Smooth muscle cell (in vitro differentiated cells): ENCODE data around the gene CDCA7L. TPM values are rescaled to one million over a fixed set of nuclear protein-coding genes. Genes with fewer than 3 reads are reported as not detected.
A peak's percentile ranks its signal among the peaks of the same experiment; 100 is the strongest.

Experiments
- DNase-seq: peaks from one replicate; lab custom pipeline; 2025; ENCODE audit not compliant: unreplicated experiment; lab: John Stamatoyannopoulos, UW
- H2AFZ ChIP-seq: fragments of 200-600 bp; sonication (generic); 2 replicates; pipeline ENCODE4 v1.6.0; 2016; ENCODE audit warnings: antibody characterized with exemption, low read depth, mild to moderate bottlenecking
- H3F3A ChIP-seq: fragments of 200-600 bp; sonication (generic); 2 replicates; pipeline ENCODE4 v1.6.0; 2017; ENCODE audit warnings: antibody characterized with exemption, low read depth
- H3K27ac ChIP-seq: fragments of 200-600 bp; sonication (generic); 2 replicates; pipeline ENCODE4 v1.5.1; 2016; ENCODE audit warnings: low read depth, mild to moderate bottlenecking
- H3K27me3 ChIP-seq: fragments of 200-600 bp; sonication (generic); 2 replicates; pipeline ENCODE4 v1.6.1; 2016; ENCODE audit warnings: low read depth, mild to moderate bottlenecking
- H3K36me3 ChIP-seq: fragments of 200-600 bp; sonication (generic); 2 replicates; pipeline ENCODE4 v1.5.1; 2016; ENCODE audit warnings: low read depth
- H3K4me1 ChIP-seq: fragments of 200-600 bp; sonication (generic); 2 replicates; pipeline ENCODE4 v1.5.1; 2016; ENCODE audit warnings: low read depth
- H3K4me2 ChIP-seq: fragments of 200-600 bp; sonication (generic); 2 replicates; pipeline ENCODE4 v1.6.0; 2016; ENCODE audit warnings: mild to moderate bottlenecking
- H3K4me3 ChIP-seq: fragments of 200-600 bp; sonication (generic); 2 replicates; pipeline ENCODE4 v1.5.1; 2016; ENCODE audit warnings: mild to moderate bottlenecking
- H3K79me2 ChIP-seq: fragments of 200-600 bp; sonication (generic); 2 replicates; pipeline ENCODE4 v1.6.0; 2016; ENCODE audit warnings: low read depth, mild to moderate bottlenecking
- H3K9ac ChIP-seq: fragments of 200-600 bp; sonication (generic); 2 replicates; pipeline ENCODE4 v1.6.0; 2016; ENCODE audit warnings: low read depth
- H3K9me3 ChIP-seq: fragments of 200-600 bp; sonication (generic); replicated peaks from 2 replicates; pipeline ENCODE4 v1.5.1; 2016; ENCODE audit warnings: low read depth
- H4K20me1 ChIP-seq: fragments of 200-600 bp; sonication (generic); 2 replicates; pipeline ENCODE4 v1.6.0; 2016; ENCODE audit warnings: low read depth
- CTCF ChIP-seq: fragments of 200-600 bp; sonication (generic); IDR thresholded peaks from 2 replicates; pipeline ENCODE4 v1.5.1; 2017; ENCODE audit warnings: borderline replicate concordance, mild to moderate bottlenecking, antibody characterized with exemption; ENCODE audit not compliant: insufficient read depth, poor library complexity, severe bottlenecking
- WGBS: methylation state at CpG from one replicate; pipeline ENCODE4 v1.1.7; 2016; ENCODE audit warnings: low lambda C conversion rate; 5-methylcytosine and 5-hydroxymethylcytosine counted together
- polyA plus RNA-seq: library from polyadenylated mRNA; unstranded; fragments of >200 nt; fragmentation: Nextera tagmentation; extraction: Ambion mirVana; gene quantifications from 2 replicates; pipeline ENCODE4 v1.2.1, GENCODE V29; 2016
- total RNA-seq: library from RNA; depleted of rRNA; stranded (reverse); fragments of >200 nt; gene quantifications from 2 replicates; pipeline ENCODE4 v1.2.3, GENCODE V29; 2014

Gene CDCA7L
- total RNA-seq (7.8 and 13.9 TPM in 2 replicates), polyA plus RNA-seq (9.3 and 9.7 TPM in 2 replicates)

- H3K9ac ChIP-seq = peak within 1 kb of the TSS; percentile 89
- H3K27me3 ChIP-seq = peaks cover 23% of the 10 kb centered on the region
- no peak for DNase-seq
- no peaks in the 10 kb centered on the region for H3K36me3 ChIP-seq
- H3K27ac ChIP-seq = no peak within 1 kb of the TSS
- H3K4me1 ChIP-seq = peaks cover 33% of the 10 kb centered on the region
- peaks cover 3% of the 10 kb centered on the region for H3F3A ChIP-seq
- peak within 1 kb of the TSS; percentile 79 for H2AFZ ChIP-seq
- no peak for TF ChIP-seq CTCF
- H4K20me1 ChIP-seq = no peaks in the 10 kb centered on the region
- H3K4me2 ChIP-seq = peak within 1 kb of the TSS; percentile 95
- H3K4me3 ChIP-seq = peak within 1 kb of the TSS; percentile 65
- no peaks in the 10 kb centered on the region for H3K9me3 ChIP-seq
- H3K79me2 ChIP-seq = no peaks in the 10 kb centered on the region
- WGBS = under 1% methylated on average over 83 of the region's 83 CpGs
Measured at GRCh38 chr7:21945454-21946221, at the start of gene CDCA7L. TSS of gene CDCA7L (minus strand) at chr7:21945899. CDS start at chr7:21945804, 95 bp downstream.

DNA sequence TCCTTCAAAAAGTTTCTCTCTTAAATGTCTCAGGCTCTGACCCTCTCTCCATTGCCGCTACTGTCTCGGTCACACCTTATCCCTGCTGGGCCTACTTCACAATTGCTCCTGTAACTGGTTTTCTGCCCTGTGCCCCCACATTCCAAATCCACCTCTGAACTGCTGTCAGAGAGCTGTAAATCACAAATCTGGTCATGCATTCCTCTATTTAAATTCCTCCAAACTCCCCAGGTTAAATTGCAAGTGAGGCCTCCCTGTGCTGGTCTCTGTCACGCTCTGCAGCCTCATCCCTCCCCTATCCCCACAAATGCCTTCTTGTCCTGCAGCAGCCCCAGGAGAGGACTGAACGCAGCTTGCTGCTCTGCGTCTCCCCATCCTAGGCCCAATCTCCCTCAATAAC lies 40.4 kb upstream of the CDCA7L start:
- Histone ChIP-seq H3K36me3 (no peaks in the 10 kb centered on the region), H3K27me3 (peaks cover 13% of the 10 kb centered on the region), H3K9me3 (no peaks in the 10 kb centered on the region), H3K9ac (no peak overlapping the region), H4K20me1 (no peaks in the 10 kb centered on the region), H3K79me2 (no peaks in the 10 kb centered on the region), H3K27ac (no peak overlapping the region), H2AFZ (no peak overlapping the region), H3K4me1 (no peaks in the 10 kb centered on the region), H3F3A (no peaks in the 10 kb centered on the region), H3K4me3 (no peak overlapping the region), H3K4me2 (no peak overlapping the region)
- WGBS = 78% methylated on average over 5 of the region's 5 CpGs
- no peak for DNase-seq
- TF ChIP-seq CTCF = no peak

DNA sequence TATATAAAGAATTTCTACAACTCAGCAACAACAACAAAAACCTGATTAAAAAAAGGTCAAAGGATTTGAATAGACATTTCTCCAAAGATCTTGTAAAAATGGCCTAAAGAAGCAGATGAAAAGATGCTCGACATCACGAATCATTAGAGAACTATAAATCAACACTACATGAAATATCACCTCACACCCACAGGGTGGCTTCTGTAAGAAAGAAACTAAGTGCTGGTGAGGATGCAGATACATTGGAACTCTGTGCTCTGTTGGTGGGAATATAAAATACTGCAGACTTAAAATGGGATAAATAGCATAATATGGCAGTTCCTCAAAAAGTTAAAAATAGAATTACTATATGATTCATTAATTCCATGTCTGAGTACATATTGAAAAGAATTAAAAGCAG lies 38.3 kb upstream of the CDCA7L start:
- Histone ChIP-seq H3K4me2 (no peak overlapping the region), H3K4me1 (no peaks in the 10 kb centered on the region), H4K20me1 (no peaks in the 10 kb centered on the region), H3K27ac (no peak overlapping the region), H3F3A (no peaks in the 10 kb centered on the region), H3K9ac (no peak overlapping the region), H2AFZ (no peak overlapping the region), H3K4me3 (no peak overlapping the region), H3K27me3 (peaks cover 8% of the 10 kb centered on the region), H3K36me3 (no peaks in the 10 kb centered on the region), H3K79me2 (no peaks in the 10 kb centered on the region), H3K9me3 (no peaks in the 10 kb centered on the region)
- no peak for TF ChIP-seq CTCF
- WGBS = 69% methylated on average over 2 of the region's 2 CpGs
- no peak for DNase-seq

- DNase-seq = no peak
- Histone ChIP-seq H3K79me2 (no peaks in the 10 kb centered on the region), H2AFZ (no peak overlapping the region), H3K4me1 (no peaks in the 10 kb centered on the region), H4K20me1 (no peaks in the 10 kb centered on the region), H3K36me3 (no peaks in the 10 kb centered on the region), H3K27me3 (peaks cover 8% of the 10 kb centered on the region), H3K27ac (no peak overlapping the region), H3F3A (no peaks in the 10 kb centered on the region), H3K4me2 (no peak overlapping the region), H3K9me3 (no peaks in the 10 kb centered on the region), H3K9ac (no peak overlapping the region), H3K4me3 (no peak overlapping the region)
- 86% methylated on average over 2 of the region's 2 CpGs for WGBS
- no peak for TF ChIP-seq CTCF
Measured at GRCh38 chr7:21983056-21983455, 37.4 kb upstream of the CDCA7L start.
